DOHH2 (cell line): ENCODE results near the gene CALML3.

Experiments used
- H3F3A ChIP-seq: fragments of 200-600 bp; sonication (generic), shearing (Covaris generic); 2 replicates; pipeline ENCODE4 v1.6.0; 2016; ENCODE audit warnings: antibody characterized with exemption, mild to moderate bottlenecking; ENCODE audit not compliant: control insufficient read depth, insufficient read depth
- H3K27ac ChIP-seq: fragments of 200-600 bp; sonication (generic); 2 replicates; pipeline ENCODE4 v1.5.1; 2014; ENCODE audit warnings: low read depth, mild to moderate bottlenecking, low read length, moderate library complexity
- H3K27me3 ChIP-seq: fragments of 200-600 bp; sonication (generic); 2 replicates; pipeline ENCODE4 v1.6.1; 2014; ENCODE audit warnings: mild to moderate bottlenecking, low read length, mixed read lengths; ENCODE audit not compliant: control insufficient read depth
- H3K36me3 ChIP-seq: fragments of 200-600 bp; sonication (generic); 2 replicates; pipeline ENCODE4 v1.6.1; 2014; ENCODE audit warnings: mild to moderate bottlenecking, low read length, moderate library complexity, mixed read lengths; ENCODE audit not compliant: control insufficient read depth
- H3K4me1 ChIP-seq: fragments of 200-600 bp; sonication (generic); 2 replicates; pipeline ENCODE4 v1.6.1; 2014; ENCODE audit warnings: mild to moderate bottlenecking, low read length, mixed read lengths; ENCODE audit not compliant: control insufficient read depth
- H3K4me2 ChIP-seq: fragments of 200-600 bp; sonication (generic); 2 replicates; pipeline ENCODE4 v1.6.0; 2014; ENCODE audit warnings: mild to moderate bottlenecking, low read length, moderate library complexity
- H3K4me3 ChIP-seq: fragments of 200-600 bp; sonication (generic); 2 replicates; pipeline ENCODE4 v1.5.1; 2014; ENCODE audit warnings: mild to moderate bottlenecking, low read length, mixed read lengths
- H3K79me2 ChIP-seq: fragments of 200-600 bp; sonication (generic); 2 replicates; pipeline ENCODE4 v1.6.1; 2014; ENCODE audit warnings: mild to moderate bottlenecking, low read length, mixed read lengths; ENCODE audit not compliant: control insufficient read depth
- H3K9me2 ChIP-seq: fragments of 200-600 bp; sonication (generic); replicated peaks from 2 replicates; pipeline ENCODE4 v1.6.1; 2014; ENCODE audit warnings: mild to moderate bottlenecking, low read length, mixed read lengths; ENCODE audit not compliant: control insufficient read depth
- H3K9me3 ChIP-seq: fragments of 200-600 bp; sonication (generic); 2 replicates; pipeline ENCODE4 v1.6.1; 2014; ENCODE audit warnings: antibody characterized with exemption, low read length, mixed read lengths; ENCODE audit not compliant: control insufficient read depth, insufficient read depth
- H4K20me1 ChIP-seq: fragments of 200-600 bp; sonication (generic); 2 replicates; pipeline ENCODE4 v1.6.0; 2014; ENCODE audit warnings: low read depth, mild to moderate bottlenecking, antibody characterized with exemption, low read length, moderate library complexity; ENCODE audit not compliant: control insufficient read depth, insufficient read depth
- EZH2phosphoT487 ChIP-seq: fragments of 200-600 bp; sonication (generic); IDR thresholded peaks from 2 replicates; pipeline ENCODE4 v1.6.1; 2017; ENCODE audit warnings: borderline replicate concordance, mild to moderate bottlenecking, antibody characterized with exemption, low read length, moderate library complexity, mixed read lengths
- TF ChIP-seq, protein P1 (sequence below): fragments of 200-600 bp; sonication (generic); IDR thresholded peaks from one replicate; pipeline ENCODE4 v1.5.1; 2014; ENCODE audit warnings: antibody characterized with exemption, mild to moderate bottlenecking, low read depth, low read length; ENCODE audit not compliant: poor library complexity, severe bottlenecking

CALML3 gene

DNA sequence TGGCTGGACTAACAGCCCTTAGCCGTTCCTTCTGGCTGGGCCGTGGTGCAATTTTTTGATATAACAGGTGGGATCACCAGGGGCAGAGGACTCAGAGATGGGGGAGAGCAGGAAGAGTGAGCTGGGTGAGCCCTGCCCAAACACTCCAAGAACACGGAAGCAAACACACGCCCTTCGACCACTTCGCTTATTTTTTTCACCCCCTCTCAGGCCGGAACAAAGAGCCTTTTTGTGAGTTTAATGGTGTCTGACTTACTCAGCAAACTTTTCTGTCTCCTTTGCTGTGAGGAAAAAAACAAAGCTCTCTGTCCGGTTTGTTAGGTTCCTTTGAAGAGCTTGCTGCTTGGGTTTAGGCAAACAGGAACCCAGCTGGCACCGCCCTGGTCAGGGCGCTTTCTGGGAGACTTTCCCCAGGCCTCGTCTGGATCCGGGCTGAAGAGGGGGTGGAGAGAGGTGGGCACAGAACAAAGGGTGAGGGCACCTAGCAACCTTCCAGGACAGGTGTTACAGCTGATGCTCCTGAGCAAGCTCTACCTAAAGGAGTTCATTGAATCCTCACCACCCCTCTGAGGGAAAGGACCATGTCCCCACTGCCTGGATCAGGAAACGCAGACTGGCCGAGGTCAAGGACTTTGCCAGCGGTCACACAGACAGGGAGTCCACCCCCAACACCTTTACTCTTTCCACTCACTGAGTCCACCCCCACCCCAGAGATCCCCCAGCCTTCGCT is 23.3 kb downstream of the CALML3 start:
- H3K9me3 ChIP-seq: no peaks in the 10 kb centered on the region
- H4K20me1 ChIP-seq: no peaks in the 10 kb centered on the region
- no peaks in the 10 kb centered on the region for H3F3A ChIP-seq
- no peak overlapping the region for H3K4me3 ChIP-seq
- no peaks in the 10 kb centered on the region for H3K79me2 ChIP-seq
- peaks cover 5% of the 10 kb centered on the region; the same call in 1 of the 2 replicates for H3K27me3 ChIP-seq
- H3K27ac ChIP-seq: no peak overlapping the region
- no peaks in the 10 kb centered on the region for H3K4me1 ChIP-seq
- no peak overlapping the region for H3K4me2 ChIP-seq
- no peaks in the 10 kb centered on the region for H3K36me3 ChIP-seq
- TF ChIP-seq, protein P1, sequence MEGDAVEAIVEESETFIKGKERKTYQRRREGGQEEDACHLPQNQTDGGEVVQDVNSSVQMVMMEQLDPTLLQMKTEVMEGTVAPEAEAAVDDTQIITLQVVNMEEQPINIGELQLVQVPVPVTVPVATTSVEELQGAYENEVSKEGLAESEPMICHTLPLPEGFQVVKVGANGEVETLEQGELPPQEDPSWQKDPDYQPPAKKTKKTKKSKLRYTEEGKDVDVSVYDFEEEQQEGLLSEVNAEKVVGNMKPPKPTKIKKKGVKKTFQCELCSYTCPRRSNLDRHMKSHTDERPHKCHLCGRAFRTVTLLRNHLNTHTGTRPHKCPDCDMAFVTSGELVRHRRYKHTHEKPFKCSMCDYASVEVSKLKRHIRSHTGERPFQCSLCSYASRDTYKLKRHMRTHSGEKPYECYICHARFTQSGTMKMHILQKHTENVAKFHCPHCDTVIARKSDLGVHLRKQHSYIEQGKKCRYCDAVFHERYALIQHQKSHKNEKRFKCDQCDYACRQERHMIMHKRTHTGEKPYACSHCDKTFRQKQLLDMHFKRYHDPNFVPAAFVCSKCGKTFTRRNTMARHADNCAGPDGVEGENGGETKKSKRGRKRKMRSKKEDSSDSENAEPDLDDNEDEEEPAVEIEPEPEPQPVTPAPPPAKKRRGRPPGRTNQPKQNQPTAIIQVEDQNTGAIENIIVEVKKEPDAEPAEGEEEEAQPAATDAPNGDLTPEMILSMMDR: no peak
- TF ChIP-seq EZH2phosphoT487: no peak
- no peaks in the 10 kb centered on the region for H3K9me2 ChIP-seq

GRCh38 chr10:5549462-5550249 is 24.9 kb downstream of the CALML3 start:
- Histone ChIP-seq H3K9me2 (no peaks in the 10 kb centered on the region), H3K36me3 (no peaks in the 10 kb centered on the region), H3K9me3 (no peaks in the 10 kb centered on the region), H3K27me3 (no peaks in the 10 kb centered on the region), H3K4me1 (no peaks in the 10 kb centered on the region), H3K27ac (no peak overlapping the region), H3K4me2 (no peak overlapping the region), H3F3A (no peaks in the 10 kb centered on the region), H4K20me1 (no peaks in the 10 kb centered on the region), H3K79me2 (no peaks in the 10 kb centered on the region), H3K4me3 (no peak overlapping the region)
- TF ChIP-seq EZH2phosphoT487: no peak
- TF ChIP-seq, protein P1: no peak

GRCh38 chr10:5550250-5550545 is 25.4 kb downstream of the CALML3 start:
- Histone ChIP-seq H4K20me1 (no peaks in the 10 kb centered on the region), H3K4me2 (no peak overlapping the region), H3K27ac (no peak overlapping the region), H3K9me3 (no peaks in the 10 kb centered on the region), H3K36me3 (no peaks in the 10 kb centered on the region), H3K4me1 (no peaks in the 10 kb centered on the region), H3K79me2 (no peaks in the 10 kb centered on the region), H3K4me3 (no peak overlapping the region), H3K9me2 (no peaks in the 10 kb centered on the region), H3F3A (no peaks in the 10 kb centered on the region), H3K27me3 (no peaks in the 10 kb centered on the region)
- no peak for TF ChIP-seq EZH2phosphoT487
- TF ChIP-seq, protein P1: no peak
